Stimulated activated naive CD8-positive, alpha-beta T cell treated with anti-CD3 and anti-CD28 coated beads, Interleukin-15, Interleukin-2, amounts not matched to agents 100 U/mL and 50 U/mL, for 24 hours (primary cell): ENCODE measurements around the gene POLR3G.

Source experiments
- ATAC-seq: fragments of 150-1000 bp; cut with Tn5 transposase; one replicate; pipeline ENCODE4 v1.10.0; 2021
- DNase-seq: peaks from one replicate; pipeline ENCODE4 v3.0.0; 2021

Gene POLR3G

DNA sequence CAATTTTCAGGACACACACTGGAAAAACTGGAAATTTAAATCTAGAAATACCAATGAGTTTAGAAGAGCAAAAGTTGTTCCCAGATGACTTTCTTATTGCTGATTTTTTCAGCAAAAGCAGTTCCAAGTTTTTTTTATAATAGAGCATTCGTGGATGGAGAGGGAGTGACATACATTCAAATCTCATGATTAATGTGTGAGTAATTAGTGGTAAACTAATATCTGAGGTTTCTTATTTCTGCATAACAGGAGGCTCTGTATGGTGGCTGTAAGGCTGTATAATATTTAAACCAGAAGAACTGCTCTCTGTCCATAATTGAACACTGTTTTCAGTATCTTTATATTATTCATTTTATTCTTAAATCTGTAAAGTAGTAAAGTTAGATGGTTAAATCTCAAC is 28.9 kb downstream of the POLR3G start:
- no peak for ATAC-seq
- DNase-seq: no peak

DNA sequence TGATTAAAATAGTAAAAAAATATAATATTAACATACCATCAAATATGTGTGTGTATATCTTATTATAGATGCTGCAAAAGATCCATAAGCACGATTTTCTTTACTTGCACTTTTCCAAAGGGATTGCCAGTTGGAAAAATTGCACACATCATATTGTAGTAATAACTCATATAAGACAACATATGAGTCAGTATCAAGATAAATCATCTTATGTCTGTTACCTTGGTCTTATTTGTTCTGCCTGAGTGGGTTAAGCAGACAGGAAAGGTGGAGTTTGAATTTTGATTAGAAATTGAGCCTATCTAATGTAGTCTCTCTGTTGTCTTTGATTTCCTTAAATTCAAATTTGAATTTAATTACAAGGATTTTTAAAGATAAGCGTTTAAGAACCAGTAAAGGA is 30.1 kb downstream of the POLR3G start:
- ATAC-seq (no peak), DNase-seq (no peak)

DNA sequence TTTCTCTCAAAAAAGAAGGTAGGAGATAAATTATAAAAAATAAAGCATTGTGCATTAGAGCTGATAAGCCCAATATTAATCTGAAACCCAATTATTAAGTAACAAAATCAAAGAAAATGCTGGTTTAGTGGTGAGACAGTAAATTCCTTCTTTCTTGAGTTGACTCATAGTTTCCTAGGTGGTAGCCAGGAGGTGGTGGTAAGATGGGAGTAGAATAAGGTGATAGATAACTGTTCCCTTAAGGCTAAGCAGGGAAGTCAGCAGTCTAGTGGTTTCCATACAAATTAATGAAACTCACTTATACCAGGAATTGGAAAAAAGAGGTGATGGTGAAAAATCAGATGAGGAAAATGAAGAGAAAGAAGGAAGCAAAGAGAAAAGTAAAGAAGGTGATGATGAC is 31.6 kb downstream of the POLR3G start:
- ATAC-seq: no peak
- no peak for DNase-seq

DNA sequence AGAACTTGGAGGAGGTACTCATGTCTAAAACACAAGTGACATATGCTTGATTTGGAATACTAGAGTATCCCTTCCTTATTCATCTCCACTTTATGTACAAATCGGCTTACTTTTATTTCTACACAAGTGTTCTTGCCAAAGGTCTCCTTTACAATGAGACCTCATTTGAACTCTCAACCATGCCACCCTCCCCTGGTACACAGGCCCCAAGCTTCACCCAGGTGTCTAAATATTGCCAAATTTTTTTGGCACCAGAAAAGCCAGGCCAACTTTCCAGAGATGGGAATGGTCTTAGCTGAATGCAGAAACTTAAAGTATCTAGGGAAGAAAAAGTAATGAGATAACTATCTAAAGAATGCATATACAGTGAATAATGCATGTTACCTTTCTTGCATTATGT is 35.8 kb downstream of the POLR3G start:
- ATAC-seq (no peak), DNase-seq (no peak)

DNA sequence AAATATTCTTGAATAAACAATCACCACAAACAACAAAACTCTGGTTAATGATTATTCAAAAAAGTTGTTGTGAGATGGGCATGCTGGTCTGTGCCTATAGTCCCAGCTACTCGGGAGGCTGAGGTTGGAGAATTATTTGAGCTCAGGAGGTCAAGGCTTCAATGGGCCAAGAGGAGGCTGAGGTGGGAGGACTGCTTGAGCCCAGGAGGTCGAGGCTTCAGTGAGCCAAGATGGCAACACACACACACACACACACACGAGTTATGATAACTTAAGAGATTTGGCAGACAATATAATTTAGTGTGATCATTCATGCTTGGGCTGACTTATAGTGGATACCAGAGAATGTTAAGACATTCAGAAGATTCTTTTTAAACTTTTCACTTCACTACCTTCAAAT is 39.9 kb downstream of the POLR3G start:
- ATAC-seq (no peak), DNase-seq (no peak)

DNA sequence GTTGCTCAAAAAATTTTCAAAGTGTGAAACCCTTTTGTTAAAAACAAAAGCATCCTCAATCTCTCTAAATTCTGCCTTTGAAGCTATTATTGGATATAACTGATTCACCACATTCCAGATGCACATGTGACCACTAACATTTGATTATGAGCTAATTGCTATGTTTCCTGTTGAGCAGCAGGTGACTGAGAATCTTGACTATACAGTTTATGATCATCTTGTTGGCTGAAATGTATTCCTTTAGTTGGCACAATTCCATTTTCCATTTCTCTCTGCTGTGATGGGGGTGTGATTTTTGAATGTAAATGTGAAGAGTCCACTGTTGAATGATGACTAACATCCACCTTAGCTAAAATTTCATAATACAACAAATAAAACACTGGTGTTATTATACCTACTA is 44.0 kb downstream of the POLR3G start:
- ATAC-seq: no peak
- no peak for DNase-seq

DNA sequence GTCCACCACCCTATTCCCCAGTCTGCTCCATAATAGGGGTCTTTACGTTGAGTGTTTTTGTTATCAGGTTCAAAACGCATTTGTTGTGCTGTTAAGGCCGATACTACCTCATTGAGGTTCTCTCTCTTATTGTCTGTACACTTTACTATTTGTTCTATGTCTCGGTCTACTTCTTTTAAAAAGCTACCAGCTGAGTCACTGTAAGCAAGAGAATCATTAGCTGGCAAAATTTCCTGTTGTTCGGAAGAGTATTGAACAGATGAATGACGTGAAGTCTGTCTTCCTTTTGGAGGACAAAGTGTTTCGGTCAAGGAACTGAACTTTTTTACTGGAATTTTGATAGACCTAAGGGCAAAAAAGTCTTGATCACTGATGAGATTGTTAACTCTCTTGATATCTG is 44.4 kb downstream of the POLR3G start:
- DNase-seq: no peak
- no peak for ATAC-seq

DNA sequence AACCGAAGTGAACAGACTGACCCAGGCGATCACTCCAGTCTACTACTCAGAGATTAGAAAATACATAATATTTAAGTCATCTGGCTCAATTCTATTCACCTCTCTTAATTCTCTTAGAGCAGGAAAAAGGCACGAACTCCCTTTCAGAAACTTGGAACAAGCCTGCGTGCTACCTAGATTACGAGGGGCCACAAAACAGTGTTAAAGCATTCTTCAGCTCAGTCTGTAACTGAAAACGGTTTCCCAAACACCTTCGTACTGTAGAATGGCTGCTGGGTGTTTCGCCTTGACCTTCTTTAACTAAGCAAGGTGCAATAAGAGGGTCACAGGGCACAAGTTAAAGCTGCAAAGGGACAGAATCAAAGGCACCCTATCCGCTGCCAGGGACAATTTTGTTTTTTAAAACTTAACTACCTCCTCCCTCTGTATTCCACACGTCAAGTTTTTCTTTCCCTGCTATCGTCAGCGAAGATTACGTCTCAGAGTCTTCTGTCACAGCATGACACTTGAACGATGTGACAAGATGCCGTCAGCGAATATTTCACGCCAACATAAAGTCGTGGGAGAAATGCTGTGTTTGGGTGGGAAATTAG is 54.0 kb downstream of the POLR3G start:
- ATAC-seq (peak; percentile 2), DNase-seq (no peak)

DNA sequence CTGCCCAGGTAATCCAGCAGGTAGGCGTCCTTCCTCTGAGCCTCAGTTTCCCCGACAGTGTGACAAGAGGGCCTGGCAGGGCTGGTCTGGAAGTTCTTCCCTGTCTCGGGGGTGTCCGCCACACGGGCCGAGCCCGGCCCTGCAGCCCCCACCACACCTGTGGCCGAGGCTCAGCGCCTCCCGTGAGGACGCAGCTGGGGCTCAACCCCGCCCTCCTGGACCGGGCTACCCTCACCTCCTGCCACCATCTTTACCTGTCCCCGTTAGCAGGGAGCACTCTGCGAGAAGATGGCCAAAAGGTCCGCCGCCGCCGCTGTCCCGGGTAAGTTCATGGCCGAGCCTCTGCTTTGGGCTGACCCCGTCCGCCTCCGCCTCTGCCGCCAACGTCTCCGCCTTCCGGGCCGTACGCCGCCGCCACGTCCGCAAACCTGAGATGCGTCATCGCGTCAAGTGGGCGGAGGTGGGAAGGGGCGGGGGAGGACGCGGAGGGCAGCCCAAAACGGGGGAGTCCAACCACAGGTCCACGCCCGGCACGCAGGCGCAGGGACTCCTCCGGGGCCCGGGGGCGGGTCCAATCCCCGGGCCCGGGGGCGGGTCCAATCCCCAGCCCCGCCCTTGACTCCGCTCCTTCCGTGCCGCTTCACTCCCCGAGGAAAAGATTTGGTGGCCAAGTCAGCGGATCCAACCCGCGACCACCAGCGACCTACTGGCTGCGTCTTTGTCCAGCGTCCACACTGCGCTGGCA is 54.7 kb downstream of the POLR3G start, which contains the start of gene LYSMD3:
TSS of gene LYSMD3 (minus strand) at position 391 of the 745 bp plus-strand sequence. CDS start 4,295 bp downstream, outside the sequence.
- peak; percentile 96 for ATAC-seq
- peak; percentile 96 for DNase-seq

DNA sequence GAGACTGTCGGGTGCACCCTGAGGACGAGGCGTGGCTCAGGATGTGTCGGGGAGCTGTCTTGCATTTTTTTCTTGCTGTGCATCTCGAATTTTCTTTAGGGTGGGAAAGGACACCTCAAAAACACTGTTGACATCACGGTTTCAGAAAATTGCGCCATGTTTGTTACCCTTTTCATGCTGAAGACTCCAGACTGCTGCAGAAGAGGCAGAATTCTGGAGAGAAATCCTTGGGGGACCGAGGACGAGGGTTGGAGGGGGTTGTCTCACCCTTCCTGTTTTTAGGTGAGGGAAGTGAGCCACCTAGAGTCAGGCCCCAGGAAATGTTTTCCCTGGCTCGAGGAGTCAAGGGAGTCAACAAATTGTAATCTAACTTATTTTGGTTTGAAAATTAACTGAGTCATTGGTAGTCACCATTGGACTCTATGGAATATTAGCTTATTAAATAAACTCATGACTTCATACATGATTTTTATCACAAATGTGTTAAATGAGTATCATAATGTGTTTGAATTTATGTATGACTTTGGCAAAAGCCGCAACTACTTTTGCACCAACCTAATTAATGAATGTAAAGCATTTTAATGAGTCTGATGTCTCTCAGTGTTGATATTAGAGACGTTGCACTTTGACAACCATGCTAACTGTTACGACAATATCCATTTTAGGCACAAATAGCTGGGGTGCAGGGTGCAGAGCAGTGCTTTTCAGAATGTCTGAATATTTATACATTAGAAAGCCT is 55.4 kb downstream of the POLR3G start:
- peak; percentile 57 for ATAC-seq
- DNase-seq: peak; percentile 60

DNA sequence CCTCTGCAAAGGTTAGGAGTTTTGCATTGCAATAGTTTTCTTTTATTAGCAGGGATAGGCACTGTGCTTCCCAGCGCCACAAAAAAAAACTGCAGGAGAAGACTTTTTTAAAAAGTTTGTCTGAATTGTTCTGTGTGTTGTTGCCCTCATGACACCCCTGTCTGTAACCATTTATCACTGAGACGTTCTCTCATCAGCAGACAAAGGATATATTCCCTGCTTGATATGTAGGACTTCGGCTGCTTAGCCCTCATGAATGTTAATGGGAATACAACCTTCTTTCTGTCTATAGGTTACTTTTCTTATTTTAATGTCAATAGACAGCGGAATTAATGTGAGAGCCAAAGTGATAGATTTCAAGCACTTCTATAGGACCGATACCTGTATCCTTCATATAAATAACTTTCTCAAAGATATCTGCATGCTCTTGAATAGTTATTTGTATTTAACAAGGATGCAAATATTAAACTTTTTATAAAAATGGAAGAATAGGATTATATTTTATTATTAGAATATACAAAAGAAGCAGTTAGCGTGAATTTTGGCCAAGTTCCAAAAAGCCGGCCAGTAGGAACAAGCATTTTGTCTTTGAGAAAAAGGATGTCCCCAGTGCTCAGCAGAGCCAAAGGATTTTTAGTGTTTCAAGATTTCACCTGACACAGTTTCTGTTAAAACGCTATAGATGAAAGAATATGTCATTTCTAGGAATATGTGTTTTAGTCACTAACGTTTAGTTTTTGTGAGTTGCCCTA is 56.2 kb downstream of the POLR3G start:
- DNase-seq: no peak
- ATAC-seq: no peak

DNA sequence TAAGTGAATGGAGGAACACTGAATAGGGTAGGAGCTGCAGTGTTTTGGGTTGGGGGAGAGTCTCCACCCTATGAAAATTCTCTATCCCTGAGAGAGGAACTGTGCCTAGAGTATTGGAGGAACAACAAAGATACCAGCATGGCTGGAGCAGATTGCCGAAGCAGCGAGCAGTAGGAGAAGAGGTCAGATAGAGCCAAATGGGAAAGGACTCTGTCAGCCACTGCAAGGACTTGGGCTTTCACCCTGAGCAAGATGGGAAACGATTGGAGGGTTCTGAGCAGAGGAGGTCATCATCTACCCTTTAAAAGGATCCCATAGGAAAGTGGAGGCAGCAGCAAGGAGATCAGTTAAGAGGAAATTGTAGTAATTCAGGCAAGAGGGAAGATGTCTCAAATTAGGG is 59.1 kb downstream of the POLR3G start:
- DNase-seq (no peak), ATAC-seq (no peak)

DNA sequence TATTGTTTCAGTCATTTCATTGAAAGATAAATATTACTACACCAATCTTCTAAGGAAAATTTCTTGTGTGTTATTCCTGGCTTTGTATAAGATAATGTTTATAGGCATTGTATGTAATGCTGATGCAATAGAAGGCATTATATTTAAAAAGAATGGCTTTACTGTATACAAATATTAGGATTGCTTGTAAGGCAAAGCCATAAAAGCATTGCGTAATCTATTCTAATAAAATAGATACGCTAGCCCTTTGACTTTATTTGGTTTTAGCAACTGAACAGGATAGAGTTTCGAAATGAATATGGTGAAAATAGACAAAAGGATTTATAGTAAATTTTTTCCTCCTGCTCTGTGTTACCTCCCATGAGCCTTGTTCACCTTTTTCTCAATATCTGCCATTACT is 60.3 kb downstream of the POLR3G start:
- DNase-seq (no peak), ATAC-seq (no peak)

DNA sequence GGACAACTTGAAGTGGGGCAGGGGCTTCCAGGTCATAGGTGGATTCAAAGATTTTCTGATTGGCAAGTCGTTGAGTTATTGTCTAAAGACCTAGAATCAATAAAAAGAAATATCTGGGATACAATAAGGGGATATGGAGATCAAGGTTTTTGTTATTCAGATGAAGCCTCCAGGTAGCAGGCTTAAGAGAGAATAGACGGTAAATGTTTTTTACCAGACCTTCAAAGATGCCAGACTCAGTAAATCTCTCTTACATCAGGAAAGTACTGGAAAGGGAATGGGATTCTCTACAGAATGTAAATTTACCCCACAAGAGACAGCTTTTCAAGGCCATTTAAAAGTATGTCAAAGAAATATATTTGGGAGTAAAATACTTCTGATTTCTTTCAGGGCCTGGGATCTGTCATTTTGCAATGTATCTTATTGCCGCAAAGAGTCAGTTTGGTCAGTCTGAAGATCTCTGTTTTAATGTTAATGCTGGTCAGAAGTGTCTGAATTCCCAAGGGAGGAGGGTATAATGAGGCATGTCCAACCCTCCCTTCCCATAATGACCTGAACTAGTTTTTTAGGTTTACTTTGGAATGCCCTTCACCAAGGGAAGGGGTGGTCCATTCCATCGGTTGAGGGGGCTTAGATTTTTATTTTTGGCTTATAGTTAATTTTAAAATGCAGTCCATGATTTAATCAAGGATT is 68.3 kb downstream of the POLR3G start:
- DNase-seq: no peak
- no peak for ATAC-seq

DNA sequence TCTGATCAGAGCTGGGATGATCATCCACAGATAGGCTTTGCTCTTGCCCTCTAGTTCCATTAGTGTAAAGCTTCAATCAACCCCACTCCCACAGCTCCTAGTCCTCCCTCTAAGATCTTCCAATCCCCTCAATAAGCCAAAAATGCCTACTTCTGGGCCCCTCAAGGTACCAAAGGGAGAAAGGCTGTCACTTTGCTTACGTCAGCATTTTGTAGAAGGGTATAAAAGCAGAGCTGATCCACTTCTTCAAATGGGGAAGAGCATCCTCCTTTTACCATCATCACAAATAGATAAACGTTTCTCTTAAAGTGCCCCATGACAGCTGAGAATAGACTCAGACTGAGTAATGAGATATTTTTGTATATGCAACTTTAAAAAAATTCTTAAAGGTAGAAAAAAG is 70.8 kb downstream of the POLR3G start:
- DNase-seq: no peak
- ATAC-seq: no peak

DNA sequence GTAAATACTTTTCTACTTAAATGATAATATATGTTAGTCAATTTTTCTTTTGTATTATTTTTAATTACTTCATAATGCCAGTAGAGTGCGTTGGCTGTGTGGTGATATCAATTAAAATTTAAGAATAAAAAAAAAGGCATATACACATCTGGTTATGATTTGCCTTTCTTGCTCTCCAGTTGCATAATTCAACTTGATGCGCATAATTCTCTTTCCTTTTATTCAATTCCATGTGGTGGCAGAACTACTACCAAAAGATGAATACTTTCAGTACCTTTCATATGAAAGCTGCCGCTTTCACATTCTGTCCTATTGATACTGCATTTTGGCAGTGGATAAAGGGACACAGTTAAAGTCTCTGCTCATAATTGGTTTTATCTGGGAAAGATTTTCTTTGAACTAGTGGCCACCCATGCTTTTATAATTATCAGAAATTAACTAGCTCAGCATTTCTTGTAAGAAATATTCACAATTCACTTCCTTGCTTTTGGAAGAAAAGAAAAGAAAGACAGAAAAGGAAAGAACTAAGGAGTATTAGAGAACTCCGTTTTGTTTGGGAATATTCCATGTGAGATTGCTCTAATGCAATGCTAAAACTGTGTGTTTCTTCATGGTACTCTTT is 71.7 kb downstream of the POLR3G start:
- ATAC-seq: no peak
- no peak for DNase-seq

DNA sequence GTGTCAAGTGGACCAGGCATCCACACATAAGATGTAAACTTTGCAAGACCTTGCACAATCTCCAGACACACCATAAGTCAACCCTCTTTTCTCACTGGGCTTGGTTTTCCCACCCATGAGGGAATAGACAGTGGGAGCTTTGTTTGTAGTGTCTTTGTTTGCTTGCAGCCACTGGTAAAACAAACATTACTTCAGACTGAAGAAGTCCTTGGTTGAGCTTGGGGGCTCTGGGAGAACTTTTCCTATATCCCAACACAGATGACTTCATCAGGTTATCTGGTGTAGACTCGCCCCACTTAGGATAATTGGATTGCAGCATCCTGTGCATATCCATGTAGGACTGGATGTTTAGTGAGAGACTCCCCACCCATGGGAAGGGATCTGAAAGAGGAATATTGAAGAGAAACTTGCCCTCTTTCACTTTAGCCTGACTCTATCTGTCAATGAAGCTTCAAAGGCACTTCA is 72.4 kb downstream of the POLR3G start:
- DNase-seq (no peak), ATAC-seq (no peak)

DNA sequence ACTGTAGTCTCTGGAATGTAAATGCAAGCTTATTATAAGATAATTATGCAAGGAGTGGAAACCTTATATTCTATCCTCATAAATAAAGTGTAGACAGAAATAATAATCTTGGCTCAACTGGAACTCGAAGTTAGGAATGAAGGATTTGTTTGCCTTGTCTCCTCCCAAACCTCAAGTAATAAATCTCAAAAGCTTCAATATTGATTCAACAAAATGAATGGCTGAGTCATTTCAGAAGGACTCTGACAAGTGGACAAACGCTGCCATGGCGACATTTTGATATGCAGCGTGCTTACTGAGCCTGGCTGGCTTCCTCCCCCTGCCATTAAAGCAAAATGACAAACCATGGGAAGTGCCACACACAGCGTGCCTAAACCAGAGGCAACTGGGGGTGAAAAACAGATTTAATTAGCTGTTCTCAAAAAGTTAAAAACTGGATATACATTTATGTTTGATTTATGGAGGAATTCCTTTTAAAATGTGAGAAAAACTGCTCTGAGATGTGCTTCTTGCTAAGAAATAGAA is 73.5 kb downstream of the POLR3G start:
- DNase-seq (no peak), ATAC-seq (no peak)

DNA sequence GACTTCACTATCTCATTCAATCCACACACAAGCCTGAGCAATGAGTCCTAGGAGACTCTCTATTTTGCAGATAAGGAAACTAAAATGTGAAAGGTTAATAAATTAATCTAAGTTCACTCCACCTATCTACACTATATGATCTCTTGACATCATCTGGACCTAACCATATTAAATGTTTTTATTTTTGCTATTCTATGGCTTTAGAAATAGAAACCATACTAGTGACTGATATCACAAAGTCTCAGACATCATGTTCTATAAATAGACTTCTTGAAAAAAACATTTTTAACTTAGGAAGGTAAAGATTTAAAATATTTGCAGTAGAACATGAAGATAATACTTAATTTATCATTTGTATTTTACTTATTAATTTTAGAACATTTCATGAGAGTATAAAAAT is 74.6 kb downstream of the POLR3G start:
- no peak for ATAC-seq
- no peak for DNase-seq

DNA sequence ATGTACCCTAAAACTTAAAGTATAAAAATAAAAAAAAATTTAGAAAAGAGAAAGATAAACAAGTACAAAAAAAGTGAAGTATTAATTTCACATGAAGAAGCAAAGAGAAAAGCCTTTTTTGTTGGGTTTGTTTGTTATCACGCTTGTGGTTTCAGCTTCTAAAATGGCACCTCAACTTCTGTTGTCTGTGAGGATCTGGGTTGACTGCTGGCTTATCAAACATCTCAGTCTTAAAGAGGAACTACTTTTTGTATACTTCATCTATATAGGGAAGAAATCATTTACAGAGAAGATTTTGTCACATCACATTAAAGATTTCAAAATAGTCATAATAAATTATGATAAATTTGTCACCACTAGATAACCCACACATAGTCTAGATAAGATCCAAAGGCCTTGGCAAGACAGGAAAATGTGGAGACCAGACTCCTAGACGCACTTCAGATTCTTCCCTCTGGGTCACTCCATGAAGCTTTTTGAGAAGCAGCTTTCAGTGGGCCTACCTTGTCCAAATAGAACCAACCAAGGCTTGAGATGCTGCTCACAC is 75.1 kb downstream of the POLR3G start:
- no peak for DNase-seq
- ATAC-seq: no peak

DNA sequence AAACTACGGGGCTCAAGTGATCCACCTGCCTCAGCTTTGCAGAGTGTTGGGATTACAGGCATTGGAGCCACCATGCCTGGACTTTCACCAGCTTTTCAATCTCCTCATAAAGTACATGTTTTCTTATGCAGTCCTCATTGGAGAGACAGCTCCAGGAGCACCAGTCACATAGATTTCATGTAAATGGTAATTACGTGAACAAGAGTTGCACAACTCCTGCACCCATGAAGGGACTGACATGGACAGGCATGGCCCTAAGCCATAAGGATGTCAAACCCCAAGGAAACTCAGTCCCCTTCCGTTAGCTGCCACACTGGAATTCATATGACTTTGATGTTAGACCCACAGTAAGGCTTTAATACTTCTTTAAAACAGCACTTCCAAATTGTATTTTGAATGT is 76.3 kb downstream of the POLR3G start:
- no peak for ATAC-seq

More for the DNA sequence above, 76.3 kb downstream of the POLR3G start:
- no peak for DNase-seq
